CD4-positive, alpha-beta T cell treated with Interleukin-12 subunit alpha and Interleukin-12 subunit beta, for 1 hour (primary cell): ENCODE results near the gene INCA1.

Experiments
- DNase-seq: peaks from one replicate; pipeline ENCODE4 v3.0.0-alpha.2; 2020

Gene INCA1

DNA sequence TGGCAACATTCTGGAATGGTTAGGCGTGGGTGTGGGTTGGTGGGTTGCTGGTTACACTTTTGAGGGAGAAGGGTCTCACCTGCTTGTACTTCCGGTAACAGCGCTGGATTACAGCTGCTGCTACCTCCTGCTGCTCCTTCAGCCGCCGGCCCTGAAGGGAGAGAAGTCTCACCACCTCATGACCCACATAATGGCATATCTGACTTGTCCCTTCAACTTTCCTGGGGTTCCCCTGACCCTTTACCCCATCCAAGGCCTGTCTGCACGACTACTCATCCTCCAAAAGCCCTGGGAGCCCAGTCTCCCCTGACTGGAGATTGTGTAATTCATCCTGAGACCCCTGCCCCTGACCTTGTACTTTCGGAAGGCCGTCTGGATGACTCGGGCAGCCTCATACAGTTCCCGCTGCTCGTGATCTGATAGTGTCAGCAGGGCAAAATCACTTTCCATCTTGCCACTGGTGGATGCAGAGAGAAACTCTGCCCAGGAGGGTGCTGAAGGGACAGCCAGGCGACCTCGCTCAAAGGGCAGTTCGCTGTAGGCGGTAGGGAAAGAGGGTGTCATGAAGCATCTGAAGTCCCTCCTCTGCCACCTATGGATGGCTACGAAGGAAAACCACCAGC is 27.7 kb downstream of the INCA1 start:
- DNase-seq = no peak

DNA sequence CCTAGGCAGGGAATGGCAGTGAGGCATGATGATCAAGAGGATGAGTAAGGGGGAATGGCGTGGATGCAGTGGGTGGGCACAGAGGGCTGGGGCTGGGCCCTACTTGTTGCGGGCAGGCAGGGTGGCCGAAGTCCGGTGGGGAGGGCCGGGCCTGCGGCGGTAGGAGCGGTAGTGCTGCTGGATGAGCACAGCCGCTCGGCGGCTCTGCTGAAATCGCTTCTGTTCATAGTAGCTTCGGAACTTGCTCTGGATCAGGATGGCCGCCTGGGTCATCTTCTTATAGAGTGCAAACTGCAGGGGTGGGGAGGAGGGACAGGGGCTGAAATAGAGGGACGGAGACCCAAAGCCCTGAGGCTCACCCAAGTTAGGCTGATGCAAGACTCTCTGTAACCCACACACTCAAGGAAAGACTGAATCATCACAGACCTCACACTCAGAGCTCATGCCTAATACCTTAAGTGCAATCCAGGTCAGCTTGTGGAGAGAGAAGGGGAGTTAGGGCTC is 28.2 kb downstream of the INCA1 start:
- DNase-seq = no peak

DNA sequence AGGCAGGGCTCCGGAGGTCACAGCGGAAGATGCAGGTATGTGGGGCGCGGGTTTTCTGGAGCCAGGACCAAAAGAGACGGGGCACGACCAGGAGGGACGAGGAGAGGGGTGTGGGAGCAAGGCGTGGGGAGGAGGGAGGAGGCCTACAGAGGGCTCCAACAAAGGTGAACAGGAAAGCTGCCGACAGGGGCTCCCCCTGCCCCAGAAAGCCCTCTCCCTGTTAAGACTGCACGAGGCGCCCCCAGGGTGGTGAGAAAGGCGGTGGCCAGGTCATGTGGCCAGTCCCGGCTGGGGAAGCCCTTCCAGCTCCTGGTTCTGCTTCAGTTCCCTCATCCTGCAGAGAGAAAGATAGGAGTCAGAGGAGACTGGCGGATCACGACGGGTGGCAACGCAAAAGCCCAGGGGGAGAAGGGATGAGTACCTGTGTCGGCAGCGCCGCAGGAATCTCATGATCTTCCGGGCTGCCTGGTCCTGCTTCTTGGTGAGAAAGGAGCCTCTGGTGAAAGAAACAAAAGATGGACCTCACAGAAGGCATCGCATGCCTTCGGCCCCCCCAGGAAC is 28.8 kb downstream of the INCA1 start:
- no peak for DNase-seq

DNA sequence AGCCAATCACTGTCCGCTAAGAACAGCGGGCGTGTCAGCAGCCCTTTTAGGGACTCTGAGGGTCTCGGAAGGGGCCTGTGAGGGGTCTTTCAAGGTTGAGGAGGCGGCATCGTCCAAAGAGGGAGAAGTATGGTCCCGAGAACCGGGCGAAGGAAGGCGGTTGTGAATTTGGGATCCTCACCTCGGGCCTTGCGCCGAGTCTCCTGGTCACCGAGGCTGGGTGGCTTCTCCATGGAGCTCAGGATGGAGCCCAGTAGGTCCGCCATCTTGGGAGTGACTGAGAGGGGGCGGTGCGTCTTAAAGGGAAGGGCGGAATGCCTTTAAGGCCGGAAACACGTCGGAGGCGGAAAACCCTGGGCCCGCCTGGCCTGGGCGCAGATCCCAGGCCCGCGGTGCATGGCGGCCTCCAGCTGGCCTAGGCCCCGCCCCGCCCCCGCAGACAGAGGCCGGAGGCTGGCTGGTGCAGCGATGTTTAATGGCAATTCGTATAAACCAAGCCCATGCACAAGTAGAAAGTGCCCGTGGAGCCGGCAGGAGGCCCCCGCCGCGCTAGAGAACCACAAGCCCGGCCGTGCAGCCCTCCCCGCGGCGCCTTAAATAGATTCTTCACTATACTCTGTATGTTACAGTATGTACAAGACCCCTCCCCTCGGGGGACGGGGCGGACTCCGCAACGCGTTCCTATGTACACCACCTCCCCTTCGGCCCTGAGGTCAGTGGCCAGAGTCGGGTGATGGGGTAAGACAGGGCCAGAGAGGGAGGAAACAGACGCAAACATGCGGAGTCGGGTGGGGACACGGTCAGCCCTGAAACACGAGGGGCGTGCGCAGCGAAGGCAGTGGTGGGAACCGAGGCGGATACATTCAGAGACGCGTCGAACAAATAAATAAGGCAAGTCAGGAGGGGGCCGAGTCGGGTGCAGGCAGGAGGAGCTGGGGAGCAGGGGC is 29.5 kb downstream of the INCA1 start, which contains the start of gene SPAG7:
TSS of gene SPAG7 (minus strand) at position 279 of the 947 bp plus-strand sequence. CDS start at position 266, 13 bp downstream.
- peak; percentile 96 for DNase-seq

DNA sequence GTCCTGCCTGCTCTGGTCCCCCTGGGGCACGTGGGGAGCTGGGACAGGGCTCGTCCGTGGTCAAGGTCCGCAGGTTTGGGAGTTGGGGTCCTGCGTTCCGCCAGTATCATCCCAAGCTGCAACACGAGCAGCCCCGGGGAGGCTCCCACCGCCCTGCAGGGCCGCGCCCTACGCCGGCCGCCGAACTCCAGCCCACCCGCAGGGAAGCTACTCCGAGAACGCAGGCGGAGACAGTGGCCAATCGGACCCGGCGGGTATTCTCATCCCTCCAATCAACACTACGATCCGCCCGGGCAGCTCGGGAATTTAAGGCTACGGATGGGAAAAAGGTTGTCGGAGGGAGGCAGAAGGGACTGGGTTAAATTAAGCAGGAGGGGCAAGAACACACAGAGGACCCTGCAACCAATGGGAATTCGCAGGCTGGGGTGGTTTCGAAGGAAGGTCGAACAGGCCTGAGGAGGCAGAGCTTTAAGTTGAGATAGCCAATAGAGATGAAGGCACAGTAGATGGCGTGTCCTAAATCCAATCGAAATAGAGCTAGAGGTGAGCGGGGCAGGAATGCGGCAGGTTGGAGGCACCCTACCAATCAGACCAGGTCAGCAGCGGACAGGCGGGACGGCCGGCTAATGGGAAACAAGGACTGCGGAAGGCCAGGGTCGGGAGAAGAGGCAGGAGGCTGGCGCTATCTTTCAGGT is 30.3 kb downstream of the INCA1 start:
- peak; percentile 98 for DNase-seq

DNA sequence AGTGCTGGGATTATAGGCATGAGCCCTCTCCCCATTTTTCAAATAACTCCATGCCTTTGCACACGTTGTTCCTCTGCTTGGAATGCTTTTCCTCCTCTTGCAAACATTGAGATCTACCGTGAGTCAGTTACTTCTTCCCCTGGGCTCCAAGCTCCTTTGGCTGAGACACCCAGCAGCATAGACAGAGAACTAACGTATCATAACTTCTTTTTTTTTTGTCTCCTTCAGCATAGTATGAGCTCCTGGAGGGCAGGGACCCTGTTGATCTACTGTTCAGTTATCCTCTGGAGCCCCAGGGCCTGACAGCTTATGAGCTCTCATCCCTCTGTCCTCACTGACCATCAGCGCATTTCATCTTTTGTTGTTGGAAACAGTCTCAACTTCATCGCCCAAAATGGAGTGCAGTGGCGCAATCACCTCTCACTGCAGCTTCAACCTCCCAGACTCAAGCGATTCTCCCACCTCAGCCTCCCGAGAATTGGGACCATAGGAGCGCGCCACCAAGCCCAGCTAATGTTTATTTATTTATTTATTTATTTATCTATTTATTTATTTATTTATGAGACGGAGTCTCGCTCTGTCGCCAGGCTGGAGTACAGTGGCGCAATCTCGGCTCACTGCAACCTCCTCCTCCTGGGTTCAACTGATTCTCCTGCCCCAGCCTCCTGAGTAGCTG is 31.9 kb downstream of the INCA1 start:
- no peak for DNase-seq

DNA sequence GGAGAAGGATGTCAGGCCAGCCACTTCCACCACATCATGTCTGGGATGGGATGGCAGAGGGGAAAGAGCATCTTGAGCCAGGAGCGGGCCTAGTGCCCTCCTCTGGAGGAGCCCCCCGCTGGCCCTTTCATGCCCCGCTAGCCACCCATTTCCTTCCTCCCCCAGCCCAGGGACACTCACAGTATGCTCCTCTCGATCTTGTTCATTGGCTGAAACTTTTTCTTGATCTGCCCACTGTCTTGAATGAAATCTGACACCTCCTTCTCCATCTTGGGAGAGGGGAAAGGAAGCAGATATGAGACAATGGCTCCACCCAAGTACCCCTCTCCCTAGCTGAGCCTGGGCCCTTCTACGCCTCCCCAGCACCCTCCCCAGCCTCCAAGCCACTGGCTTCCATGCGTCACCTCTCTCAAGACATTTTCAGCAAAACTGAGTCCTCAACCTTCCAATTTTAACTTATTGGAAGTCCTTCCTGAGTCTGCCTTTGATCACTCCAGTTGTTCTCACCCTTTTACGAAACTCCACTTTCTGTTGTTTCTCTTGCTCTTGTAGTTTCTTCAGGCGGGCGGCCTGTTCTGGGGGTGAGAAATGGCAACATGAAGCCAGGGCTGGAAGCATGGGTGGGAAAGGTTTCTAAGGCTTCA is 36.9 kb downstream of the INCA1 start:
- no peak for DNase-seq

DNA sequence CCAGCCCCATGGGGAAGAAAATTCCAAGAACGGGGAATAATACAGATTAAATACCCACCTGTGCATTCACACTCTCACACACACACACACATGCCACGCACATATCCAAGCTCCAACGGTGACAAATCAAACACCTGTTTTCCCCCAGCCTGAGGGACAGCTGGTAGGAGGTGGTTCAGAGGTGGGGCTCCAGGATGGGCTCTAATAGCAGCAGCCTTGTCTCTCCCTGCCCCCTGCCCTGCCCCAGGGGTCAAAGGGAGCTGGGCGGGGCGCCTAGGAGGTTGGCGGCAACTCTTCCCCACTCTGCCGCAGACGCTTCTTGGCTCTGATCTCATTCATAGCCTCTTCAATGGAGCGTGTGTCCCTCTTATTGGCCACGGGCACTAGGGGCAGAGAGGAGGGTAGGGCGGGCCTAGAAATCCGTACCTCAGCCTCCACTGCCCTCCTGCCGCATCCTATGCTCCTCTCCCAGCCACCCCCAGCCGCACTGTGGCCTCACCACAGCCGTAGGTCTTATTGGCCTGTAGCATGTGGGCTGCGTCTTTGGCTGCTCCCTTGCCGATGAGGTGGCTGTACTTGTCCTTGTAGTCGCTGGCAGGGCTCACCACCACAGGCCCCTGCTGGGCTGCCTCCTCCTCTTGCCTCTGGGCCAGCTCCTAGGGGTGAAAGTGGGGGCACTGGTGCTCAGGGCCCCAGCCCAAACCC is 37.9 kb downstream of the INCA1 start:
- no peak for DNase-seq

DNA sequence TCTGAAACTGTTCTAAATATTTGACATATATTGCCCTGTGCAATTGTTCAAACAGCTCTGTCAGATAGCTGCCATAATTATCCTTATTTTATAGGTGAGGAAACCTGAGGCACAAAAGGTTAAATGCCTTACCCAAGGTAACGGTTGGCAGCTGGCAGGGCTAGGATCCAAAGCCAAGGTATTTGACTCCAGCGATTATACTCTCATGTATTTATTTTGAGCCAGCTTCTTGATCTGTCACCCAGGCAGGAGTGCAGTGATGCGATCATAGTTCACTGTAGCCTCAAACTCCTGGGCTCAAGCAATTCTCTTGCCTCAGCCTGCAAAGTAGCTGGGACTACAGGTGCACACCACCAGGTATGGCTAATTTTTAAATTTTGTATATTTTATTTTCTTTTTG is 39.2 kb downstream of the INCA1 start:
- no peak for DNase-seq

DNA sequence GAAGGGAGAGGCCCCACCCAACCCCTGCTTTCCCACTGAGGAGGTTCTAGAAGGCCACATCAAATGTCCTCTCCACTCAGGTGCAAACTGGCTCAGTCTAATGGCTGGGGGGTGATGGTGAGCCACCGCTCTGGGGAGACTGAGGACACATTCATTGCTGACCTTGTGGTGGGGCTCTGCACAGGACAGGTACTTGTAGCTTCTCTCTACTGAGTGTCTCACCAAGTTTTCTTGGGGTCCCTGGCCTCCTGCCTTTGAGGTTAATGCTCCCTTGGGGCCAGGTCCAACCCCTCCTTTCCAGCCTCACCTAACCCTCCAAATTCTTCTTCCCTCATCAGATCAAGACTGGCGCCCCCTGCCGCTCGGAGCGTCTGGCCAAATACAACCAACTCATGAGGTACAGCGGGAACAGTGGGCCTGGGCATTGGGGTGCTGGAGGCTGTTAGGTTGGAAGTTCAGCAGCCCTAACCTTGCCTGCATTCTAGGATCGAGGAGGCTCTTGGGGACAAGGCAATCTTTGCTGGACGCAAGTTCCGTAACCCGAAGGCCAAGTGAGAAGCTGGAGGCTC is 40.7 kb downstream of the INCA1 start:
- peak; percentile 48 for DNase-seq

DNA sequence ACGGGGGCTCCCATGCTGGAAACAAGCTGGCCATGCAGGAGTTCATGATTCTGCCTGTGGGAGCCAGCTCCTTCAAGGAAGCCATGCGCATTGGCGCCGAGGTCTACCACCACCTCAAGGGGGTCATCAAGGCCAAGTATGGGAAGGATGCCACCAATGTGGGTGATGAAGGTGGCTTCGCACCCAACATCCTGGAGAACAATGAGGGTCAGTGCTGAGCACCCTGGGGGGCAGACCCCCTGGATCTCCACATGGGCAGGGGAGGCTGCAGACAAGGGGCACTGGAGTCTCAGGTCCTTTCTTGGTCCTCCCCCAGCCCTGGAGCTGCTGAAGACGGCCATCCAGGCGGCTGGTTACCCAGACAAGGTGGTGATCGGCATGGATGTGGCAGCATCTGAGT is 42.2 kb downstream of the INCA1 start:
- DNase-seq = no peak

DNA sequence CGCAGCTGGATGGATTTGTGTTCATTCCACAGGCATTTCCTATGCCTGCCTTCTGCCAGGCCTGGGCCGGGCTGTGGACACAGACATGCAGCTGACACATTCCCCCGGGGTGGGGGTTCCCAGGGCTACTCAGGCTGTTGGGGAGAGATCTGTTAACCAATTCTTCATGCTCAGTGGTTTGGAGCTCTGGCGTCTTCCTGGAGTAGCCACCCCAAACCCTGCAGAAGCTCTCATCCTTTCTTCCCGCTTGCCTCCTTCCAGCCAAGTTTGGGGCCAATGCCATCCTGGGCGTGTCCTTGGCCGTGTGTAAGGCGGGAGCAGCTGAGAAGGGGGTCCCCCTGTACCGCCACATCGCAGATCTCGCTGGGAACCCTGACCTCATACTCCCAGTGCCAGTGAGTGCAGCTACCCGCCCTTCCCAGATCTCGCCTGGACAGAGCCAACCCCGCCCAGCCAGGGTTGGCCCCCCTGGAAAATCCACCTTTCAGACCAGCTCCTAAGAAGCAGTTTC is 43.8 kb downstream of the INCA1 start:
- DNase-seq = no peak

DNA sequence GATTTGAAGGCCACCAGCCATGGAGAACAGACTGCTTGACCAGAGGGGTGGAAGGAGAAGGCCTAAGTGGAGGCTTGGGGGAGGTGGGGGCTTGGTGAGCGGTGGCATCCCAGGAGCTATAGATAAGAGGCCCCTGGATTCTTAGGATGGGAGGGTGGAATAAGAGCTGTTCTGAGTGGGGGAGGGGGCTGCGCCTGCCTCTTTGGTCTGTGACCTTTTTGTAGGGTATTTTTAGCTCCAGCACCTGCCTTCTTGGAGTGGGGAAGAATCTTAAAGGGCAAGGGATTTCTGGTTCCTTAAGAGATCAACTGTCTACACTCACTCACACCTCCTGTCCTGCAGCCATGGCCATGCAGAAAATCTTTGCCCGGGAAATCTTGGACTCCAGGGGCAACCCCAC is 45.8 kb downstream of the INCA1 start:
- DNase-seq = no peak

DNA sequence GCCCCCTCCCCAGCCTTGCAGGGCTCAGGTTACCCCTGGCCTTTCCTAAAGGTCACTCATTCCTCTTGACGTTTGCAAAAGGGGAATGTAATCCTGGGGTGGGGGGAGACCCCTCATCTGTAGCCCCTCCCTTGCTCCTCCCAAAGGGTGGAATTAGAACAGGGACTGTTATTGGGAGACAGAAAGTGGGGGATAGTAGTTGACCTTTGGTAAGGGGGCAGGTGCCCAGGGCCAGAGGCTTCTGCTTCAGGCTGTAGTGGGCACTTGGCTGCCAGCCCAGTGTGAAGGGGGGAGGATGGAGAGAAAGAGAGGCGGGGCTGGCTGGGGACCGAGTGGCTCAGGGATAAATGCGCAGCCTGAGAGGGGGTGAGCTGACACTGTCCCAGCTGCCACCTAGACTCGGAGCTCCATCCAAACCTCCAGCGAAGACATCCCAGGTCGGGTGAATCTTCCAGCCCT is 46.5 kb downstream of the INCA1 start, which contains the start of gene ENO3:
TSS of gene ENO3 (plus strand) at position 374 of the 459 bp plus-strand sequence. CDS start 711 bp downstream, outside the sequence.
- no peak for DNase-seq

DNA sequence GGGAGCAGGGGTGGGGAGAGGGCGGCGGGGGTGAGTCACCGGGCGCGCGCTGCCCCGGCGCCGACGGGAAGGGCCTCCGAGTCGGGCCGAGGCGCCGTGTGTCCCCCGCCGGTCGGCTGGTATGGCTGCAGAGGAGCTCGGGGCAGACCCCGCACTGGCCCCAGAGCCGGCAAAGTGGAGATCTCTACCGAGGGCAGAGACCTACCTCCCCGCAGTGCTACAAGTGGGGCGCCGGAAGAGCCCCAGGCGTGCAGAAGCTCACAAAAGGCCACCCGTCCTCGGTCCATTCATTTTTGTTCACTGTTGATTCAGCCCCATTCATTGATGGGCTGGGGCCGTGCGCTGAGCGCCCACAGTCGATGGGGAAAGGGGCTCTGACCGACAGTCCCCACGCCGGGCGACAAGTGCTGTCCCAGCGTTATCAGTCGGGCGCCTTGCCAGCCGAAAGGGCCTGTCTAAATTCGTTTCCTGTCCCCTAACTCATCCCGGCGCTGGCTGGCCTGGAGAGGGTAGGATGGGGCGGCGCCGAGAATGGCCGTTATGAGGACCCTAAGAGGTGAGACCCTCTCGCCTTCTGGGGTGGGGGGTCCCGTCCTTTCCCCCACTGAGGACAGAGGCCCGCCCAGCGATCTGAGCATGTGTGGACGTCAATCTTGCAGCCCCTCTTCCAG is 47.1 kb downstream of the INCA1 start:
- DNase-seq = no peak

DNA sequence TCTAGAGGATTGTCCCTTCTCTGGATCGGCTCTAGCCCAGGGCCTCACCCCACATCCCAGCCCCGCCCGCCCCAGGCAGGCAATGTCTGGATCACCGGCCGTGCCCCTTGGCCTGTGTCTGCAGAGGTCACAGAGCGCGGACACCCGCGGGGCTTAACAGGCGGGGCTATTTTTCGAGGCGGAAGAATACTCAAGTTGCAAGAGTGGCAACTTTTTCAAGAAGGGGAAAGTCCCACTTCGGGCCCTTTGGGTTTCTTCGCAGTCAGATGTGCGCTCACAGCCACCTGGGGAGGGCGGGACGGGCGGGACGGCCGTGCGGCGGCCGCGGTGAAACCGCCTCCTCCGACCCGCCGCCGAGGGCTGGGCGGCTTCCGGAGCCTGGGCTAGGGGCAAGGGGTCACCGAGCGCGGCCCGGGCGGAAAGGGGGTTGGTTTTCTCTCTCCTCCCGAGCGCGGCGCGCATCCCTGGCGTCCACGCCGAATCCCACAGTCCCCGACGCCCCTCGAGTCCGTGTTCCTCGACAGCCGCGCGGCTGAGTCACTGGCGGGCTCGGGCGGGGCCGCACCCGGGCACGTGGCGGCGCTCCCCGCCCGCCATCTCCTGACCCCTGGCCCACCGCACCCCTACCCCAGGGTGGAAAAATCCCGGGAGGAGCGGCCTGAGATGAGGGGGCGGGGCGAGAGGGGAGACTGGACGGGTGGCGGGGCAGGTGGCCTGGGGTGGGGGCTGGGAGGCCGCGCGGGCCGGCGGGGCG is 47.8 kb downstream of the INCA1 start:
- DNase-seq = peak; percentile 88

DNA sequence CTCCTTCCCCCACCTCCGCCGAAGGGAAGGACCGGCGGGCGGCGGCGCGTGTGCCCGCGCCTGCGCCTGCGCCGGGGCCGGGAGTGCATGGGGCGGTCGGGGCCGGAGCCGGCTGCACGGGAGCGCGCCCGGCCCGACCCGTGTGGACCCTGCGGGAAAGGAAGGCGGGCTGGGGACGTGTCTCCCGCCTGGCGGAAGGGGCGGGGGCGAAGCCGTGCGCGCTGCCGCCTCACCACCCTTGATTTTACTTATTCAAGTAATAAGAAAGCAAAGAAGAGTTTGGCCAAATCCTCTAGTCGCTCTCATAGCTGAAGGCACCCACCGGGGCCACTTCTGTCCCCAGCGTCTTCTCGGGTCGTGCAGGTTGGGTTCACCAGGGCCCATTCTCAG is 48.4 kb downstream of the INCA1 start:
- peak; percentile 80 for DNase-seq

DNA sequence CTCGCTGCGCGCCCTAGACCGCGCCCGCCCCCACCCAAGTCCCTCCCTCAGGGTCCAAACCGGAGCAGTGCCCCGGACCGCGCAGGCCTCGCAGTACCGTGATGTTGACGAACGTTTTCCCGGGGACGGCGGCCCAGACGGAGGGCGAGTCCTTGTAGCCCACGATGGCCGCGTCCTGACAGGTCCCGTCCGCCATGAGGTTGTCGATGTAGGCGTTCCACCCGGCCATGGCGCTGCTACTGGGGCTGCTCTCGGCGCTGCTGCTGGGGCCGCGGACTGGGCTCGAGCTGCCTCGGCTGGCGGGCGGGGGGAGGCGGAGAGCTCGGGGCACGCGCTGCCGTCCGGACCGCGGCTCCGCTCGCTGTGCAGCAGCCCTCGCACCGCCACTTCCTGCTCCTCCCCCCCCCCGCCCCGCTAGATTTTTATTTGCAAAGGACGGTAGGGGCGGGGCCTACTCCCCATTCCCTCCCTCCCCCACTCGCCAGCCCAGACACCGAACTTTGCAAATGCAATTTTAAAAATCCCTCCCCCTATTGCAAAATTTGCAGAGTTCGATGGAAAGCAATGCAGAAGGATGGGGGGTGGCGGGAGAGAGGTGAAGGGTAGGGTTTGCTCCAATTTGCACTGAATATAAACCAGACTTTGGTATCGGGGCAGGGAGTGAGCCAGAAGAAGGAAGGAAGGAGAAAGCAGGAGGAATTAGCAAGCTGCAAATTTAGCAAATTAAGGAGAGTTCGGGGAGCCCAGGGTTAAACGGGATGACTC is 49.0 kb downstream of the INCA1 start, which contains the start of gene PFN1:
TSS of gene PFN1 (minus strand) at position 365 of the 765 bp plus-strand sequence. CDS start at position 229, 136 bp downstream.
- DNase-seq = peak; percentile 94
